Measurements from ENCODE around the gene TMEM45A. TPM values are rescaled to one million over a fixed set of nuclear protein-coding genes. Genes with fewer than 3 reads are reported as not detected.

Gene TMEM45A
- 15.6 and 20.6 TPM in 2 replicates for total RNA-seq

DNA sequence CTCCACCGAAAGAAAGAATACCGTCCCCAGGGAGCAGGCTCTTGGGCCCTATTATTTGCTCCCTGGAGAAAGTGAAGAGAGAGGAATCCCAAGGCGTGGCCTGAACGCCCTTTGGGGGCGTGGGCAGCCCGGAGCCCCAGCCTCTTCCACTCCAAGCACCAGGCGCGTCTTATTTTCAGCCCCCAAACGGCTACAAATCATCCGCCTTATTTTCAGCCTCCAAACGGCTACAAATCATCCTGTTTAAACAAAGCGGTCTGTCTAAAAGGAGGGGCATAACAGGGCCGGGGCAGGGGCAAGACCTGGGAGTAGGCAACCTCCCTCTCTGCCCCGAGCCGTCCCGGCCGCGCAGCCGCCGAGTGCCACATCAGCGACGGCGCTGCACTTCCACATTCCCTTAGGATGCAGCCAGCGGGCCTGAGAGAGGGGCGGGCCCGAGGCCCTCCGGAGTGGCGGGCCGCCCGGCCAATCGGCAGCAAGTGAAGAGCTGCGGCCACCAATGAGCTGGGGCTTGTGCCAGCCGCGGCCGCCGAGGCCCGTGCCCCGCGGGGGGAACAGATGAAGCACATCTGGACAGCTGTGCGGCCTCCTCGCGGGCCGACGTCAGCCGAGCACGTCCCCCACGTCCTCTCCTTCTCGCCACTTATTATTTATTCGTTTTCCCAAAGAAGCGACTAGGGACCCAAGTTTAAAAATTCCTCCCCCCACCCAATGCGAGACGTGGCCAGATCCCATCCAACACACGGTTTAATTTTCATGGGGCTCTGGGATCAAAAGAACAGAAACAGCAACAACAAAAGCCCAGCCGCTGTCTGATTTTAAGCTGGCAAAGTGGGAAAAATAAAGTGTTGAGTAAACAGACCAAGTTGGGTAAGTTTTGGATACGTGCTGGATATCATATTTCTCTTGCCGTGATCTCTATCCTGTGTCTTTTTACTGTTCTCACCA, at the start of gene TMEM45A:
TSS of gene TMEM45A (plus strand) at position 561 of the 948 bp plus-strand sequence. CDS start 62,593 bp downstream, outside the sequence.

DNA sequence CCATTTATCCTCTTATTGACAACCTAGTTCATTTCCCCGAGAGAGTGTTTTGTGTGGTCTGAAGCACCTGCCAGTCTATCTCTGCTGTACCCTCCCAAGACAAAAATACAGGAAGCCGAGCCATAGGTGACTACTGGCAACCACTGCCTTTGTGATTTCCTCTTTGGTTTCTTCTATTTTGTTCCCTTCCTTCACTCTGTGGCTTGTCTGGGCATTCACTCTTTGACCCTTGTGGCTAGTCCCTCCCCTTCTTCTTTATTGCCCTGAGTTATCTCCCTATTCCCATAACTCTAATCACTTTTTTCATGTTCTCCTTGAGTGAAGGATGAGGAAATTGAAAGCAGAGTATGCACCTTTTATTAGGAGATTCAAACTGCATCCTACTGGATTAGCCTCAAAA, 116.9 kb downstream of the TMEM45A start, which contains the start of gene ADGRG7:
TSS of gene ADGRG7 (plus strand) at position 297 of the 400 bp plus-strand sequence. CDS start 256 bp downstream, outside the sequence.

Other genes starting within 250 kb of the TMEM45A start
- 55.6 and 100 TPM in 2 replicates for gene TBC1D23, start 231.6 kb upstream of the TMEM45A start, total RNA-seq
- 15.0 and 21.4 TPM in 2 replicates for gene NIT2, start 157.9 kb upstream of the TMEM45A start, total RNA-seq
- 39.5 and 51.6 TPM in 2 replicates for gene TOMM70, start 91.5 kb upstream of the TMEM45A start, total RNA-seq
- 2.1 and 2.9 TPM in 2 replicates for gene LNP1, start 91.1 kb upstream of the TMEM45A start, total RNA-seq
- gene ADGRG7, start 117.0 kb downstream of the TMEM45A start, total RNA-seq, result not detected in 2 replicates
- 130 and 151 TPM in 2 replicates for gene TFG, start 216.9 kb downstream of the TMEM45A start, total RNA-seq